Islet precursor cell (in vitro differentiated cells): ENCODE data around the gene KDM4E.
A peak's percentile ranks its signal among the peaks of the same experiment; 100 is the strongest.

Experiments
- DNase-seq: peaks from one replicate; pipeline ENCODE4 v3.0.0-alpha.2; 2018

Gene KDM4E

DNA sequence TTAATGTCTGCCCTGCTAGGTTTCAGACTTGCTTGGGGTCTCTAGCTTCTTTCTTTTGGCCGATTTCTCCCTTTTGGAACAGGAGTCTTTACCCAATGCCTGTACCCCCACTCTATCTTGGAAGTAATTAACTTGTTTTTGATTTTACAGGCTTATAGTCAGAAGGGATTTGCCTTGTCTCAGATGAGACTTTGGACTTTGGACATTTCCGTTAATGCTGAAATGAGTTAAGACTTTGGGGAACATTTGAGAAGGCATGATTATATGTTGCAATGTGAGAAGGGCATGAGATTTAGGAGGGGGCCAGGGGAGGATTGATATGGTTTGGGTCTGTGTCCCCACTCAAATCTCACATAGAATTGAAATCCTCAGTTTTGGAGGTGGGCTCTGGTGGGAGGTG is 29.3 kb downstream of the KDM4E start:
- no peak for DNase-seq

DNA sequence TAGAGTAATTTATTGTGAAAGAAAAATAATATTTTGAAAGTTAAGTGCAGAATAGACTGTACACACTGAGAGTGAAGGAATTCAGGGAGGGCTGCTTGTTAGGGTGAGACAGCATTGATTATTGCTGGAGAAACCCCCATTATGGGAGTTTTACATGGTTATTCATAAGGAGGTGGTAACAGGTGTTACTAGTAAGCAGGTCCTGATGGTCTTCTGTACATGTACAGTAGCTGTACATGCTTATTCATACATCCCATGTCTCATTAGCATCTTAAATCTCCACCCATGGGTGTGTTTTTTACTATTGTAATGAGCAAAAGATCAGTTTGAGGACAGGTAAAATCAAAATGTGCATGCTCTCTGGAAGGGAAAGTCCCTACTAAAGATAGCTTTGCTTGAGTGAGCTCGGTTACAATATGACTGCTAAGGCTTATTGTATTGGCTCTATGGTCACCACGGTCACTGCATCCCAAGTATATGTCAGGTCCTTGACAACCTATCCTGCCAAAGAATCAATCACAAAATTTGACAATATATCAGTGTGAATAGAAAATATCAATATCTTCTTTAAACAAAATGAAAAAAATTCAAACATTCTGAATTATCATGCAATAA is 30.3 kb downstream of the KDM4E start:
- DNase-seq: no peak

DNA sequence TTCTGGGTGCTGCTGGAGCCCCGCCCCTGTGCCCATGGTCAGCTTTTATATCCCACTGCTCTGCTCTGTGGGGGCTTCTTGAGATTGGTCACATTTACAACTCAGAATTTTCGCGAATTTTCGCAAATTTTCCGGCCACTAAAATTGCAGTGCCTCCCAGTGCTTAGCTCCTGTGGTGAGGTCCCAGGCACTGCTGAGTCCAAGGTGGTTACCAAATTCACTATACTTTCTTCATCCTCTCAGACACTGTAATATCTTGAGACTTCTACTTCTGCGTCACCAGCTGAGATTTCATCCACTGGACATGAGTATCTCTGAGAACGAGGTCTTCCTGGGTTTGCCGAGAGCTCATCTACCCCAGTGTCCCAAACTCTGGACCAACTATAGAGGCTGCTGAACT is 32.9 kb downstream of the KDM4E start:
- DNase-seq: no peak

DNA sequence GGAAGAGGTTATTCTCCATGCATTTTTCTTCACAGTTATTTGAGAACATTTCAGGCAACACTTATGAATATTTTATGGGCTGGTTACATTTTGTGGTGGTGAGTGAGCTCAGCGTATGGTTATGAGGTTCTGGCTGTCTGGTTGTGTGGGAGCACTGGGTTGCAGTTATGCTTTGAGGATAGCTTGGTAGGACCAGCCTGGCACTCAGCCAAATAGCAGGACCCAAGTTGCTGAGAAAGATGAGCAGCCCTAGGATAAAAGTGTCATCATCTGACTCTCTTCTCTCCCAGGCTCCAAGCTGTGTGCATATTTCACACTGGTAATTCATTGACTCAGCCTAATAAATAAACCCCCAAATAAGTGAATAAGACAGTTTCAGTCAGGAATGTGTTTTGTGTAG is 33.6 kb downstream of the KDM4E start:
- no peak for DNase-seq

DNA sequence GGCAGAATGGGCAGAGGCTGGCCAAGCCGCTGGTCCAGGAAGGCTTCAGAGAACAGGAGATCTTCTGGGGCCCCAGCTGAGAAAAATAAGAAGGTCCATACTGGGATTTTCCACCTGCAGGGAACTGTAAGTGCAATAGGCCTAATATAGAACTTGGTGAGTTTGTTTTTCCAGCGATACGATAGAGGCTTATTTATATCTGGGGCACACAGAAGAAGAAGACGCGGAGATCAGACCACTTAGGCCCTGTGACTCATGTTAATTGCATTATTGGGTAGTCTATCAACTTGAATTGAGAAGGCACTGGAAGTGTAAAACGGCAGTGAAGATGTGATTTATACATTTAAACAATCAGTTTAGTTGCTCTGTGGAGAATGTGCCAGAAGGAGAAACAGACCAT is 34.0 kb downstream of the KDM4E start:
- no peak for DNase-seq

DNA sequence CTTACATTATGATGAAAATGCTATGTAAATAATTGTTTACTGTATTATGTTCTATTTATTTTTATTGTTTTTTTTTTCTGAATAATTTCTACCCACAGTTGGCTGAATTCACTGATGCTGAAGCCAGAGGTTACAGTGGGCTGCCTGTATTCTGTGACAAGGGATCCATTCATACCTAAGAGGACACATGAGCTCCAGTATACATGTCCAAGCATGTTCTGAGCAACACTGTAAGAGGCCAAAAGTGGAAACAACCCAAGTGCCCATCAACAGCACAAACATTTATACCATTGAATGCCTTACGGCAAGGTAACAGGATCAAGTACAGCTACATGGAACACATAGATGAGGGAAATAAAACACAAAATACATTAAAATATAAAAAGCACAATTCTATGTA is 40.3 kb downstream of the KDM4E start:
- DNase-seq: no peak

DNA sequence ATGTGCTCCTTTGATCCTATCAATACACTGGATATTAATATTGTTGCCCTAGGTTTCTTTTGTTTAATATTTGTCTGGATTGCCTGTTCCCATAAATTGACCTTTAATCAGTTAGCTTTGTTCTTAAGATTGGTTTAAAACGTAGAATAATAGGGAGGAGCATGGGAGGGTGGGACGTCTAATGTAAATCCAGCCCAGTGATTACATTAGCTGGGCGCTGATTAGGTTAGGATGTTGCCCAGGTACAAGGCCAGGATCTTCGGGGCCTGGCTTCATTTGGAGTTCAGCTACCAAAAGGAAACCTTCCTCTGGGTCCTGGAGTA is 41.6 kb downstream of the KDM4E start, which contains the start of gene SRSF8:
TSS of gene SRSF8 (plus strand) at position 204 of the 323 bp plus-strand sequence. CDS start 308 bp downstream, outside the sequence.
- DNase-seq: no peak

DNA sequence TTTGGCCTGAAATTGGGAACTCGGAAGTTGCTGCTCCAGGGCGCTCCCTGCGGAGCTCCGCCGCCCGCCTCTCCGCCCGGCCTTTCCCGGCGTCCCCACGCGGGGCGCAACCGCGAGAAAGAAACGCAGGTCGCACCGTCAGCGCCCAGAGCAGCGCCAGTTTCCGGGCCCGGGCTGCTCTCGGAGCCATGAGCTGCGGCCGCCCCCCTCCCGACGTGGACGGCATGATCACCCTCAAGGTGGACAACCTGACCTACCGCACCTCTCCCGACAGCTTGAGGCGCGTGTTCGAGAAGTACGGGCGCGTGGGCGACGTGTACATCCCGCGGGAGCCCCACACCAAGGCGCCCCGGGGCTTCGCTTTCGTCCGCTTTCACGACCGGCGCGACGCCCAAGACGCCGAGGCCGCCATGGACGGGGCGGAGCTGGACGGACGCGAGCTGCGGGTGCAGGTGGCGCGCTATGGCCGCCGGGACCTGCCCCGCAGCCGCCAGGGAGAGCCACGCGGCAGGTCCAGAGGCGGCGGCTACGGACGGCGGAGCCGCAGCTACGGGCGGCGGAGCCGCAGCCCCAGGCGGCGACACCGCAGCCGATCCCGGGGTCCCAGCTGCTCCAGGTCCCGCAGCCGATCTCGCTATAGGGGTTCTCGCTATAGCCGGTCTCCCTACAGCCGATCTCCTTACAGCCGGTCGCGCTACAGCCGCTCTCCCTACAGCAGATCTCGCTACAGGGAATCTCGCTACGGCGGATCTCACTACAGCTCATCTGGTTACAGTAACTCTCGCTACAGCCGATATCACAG is 42.2 kb downstream of the KDM4E start:
- peak; percentile 92 for DNase-seq

DNA sequence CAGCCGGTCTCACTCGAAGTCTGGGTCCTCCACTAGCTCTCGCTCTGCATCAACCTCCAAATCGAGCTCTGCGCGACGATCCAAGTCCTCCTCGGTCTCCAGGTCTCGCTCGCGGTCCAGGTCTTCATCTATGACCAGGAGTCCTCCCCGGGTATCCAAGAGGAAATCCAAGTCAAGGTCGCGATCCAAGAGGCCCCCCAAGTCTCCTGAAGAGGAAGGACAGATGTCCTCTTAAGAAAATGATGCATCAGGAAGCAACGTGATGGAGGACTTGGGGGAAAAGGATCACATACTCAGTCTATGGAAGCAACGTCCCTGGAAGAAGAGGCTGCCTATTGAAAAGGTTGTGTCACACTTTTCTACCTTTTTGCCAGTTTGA is 42.8 kb downstream of the KDM4E start:
- no peak for DNase-seq

DNA sequence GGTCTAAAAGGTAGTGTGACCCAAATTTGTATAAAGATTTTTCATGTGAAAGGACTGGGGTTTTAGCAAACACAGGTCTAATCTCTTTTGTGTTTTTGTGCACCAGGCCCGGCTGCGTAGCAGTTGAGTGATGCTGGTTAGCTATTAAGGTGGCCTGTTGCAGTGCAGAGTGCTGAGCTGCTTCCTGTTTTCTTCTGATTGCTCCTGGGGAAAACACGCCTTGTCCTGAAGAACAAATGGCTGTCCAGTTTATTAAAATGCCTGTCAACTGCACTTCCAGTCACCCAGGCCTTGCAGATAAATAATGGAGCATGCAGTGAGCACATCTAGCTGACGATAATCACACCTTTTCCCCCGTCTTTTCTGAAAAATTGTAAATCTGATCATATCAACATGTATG is 43.5 kb downstream of the KDM4E start:
- DNase-seq: peak; percentile 92

DNA sequence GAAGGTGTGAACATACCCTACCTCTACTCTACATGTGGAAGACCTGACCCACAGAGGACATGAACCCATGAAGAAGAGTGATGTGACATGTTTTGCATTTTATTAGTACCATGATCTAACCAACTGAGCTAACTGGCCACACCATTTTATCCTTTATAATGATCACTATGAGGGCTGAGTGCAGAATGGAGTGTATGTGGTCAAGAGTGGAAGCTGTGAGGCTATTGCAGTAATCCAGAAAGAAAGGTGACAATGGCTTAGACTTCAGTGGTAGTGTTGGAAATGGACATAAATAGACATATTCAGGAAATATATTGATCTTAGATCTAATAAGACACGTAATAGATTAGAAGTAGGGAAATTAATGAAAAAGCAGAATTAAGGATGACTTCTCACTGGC is 45.4 kb downstream of the KDM4E start:
- no peak for DNase-seq

DNA sequence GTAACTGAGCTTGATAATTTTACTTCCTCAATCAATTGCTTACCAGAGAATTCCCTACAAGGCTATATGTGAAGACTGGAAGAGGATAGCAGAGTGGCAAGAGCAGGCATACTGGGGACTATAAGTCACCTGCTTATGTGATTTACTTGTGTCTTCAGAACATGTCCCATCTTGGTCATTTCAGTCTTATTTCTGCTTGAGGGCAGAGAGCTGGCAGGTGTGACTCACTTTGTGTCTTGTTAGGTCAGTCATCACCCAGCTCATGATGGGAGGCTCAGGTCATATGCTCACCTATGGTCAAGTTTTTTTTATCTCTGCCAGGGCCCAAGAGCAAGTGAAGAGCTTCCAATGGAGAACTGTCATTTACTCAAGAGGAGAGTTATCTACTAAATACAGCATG is 47.9 kb downstream of the KDM4E start:
- no peak for DNase-seq

DNA sequence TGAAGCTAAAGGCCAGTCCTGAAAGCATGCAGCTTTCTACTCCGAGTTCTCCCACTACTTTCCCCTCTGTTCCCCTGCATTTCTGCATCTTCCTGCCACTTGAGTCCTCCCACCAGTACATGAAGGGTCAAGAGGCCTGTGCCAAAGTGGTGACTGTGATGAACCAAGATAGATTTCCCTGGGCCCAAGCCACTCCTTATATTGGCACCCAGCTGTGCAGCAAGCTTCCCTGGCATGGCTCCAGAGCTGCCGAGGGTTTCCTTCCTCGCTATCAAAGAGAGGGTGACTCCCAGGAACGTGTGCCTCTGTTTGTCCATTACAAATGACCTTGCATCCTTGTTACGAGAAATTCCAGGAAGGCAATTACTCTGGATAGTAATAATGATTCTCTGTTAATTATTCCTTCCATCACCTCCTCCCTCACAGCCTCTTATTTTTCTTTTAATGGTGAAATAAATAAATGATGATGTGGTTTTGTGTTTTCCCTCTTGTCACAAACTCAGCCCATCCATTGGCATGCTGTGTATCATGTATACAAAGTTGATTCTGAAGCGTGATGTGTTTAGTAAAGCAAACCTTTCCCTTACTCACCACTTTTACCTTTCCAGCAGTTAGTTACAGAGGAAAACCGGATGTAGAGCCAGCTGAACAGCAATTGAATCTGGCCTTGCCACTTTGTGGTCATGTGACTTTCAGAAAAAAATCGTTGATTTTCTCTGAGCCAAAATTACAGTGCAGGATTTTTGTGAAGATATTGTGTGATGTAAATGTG is 49.9 kb downstream of the KDM4E start:
- no peak for DNase-seq

DNA sequence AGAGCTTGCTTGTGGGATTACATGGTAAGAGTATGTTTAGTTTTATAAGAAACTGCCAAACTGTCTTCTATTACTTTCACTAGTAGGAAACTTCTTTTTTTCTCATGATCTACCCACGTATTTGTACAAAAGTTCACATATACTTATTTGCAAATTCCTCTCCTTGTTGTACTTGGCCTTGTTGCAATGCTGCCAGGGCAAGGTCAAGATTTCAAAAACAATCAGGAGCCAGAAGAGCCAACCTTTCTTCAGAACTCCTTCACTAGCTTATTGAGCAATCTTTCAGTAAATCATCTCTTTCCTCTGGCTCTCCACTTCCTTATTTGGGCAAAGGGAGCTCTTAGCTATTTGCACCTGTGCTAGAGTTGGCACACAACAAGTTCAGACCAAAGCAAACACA is 51.4 kb downstream of the KDM4E start:
- no peak for DNase-seq

DNA sequence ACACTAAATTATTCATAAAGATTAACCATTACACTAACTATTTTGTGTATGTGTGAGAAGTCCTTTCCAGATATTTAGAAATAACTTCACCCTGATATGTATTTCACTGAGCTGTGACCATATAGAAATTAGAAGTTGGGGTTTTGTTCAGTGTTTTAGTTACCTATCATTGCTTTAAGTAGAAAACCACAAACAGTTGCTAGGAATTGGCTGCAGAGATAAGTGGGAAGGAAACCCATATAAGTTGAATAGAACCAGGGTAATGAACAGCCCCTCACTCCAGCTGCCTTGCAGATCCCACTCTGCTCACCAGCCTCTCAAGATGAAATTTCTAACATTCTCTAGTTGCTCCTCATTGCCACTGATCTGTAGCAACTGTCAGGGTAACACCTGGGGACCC is 51.9 kb downstream of the KDM4E start:
- no peak for DNase-seq
